Measurements from ENCODE around the gene SMPD4. TPM values are rescaled to one million over a fixed set of nuclear protein-coding genes. Genes with fewer than 3 reads are reported as not detected.
"Not testable (repeated sequence)": the region's sequence is repeated elsewhere in the genome, so short reads cannot be mapped to it uniquely, and the experiment has no call there.

SMPD4 gene
- total RNA-seq, 1 experiment from 2014 or later: 97.8 TPM

- H3K4me3 Mint-ChIP-seq (ENCODE audit: low read depth, unreplicated experiment); H3K9me3 Mint-ChIP-seq (ENCODE audit: low read depth, unreplicated experiment); CTCF ChIA-PET; H3K4me1 Mint-ChIP-seq (ENCODE audit: low read depth, unreplicated experiment); intact Hi-C loops (cut with micrococcal nuclease; ENCODE audit: unreplicated experiment); BruUV-seq (replicated peaks); H3K36me3 Mint-ChIP-seq (ENCODE audit: insufficient read depth, unreplicated experiment); H3K27ac Mint-ChIP-seq (ENCODE audit: unreplicated experiment); DNase-seq: not testable (repeated sequence)
- peaks cover 10% of the 10 kb centered on the region for H3K27me3 Mint-ChIP-seq (ENCODE audit: unreplicated experiment)
Observed at GRCh38 chr2:130127726-130128125, 53.7 kb downstream of the SMPD4 start.

- CTCF ChIA-PET; DNase-seq; H3K27ac Mint-ChIP-seq (ENCODE audit: unreplicated experiment); BruUV-seq (replicated peaks); H3K9me3 Mint-ChIP-seq (ENCODE audit: low read depth, unreplicated experiment); H3K4me1 Mint-ChIP-seq (ENCODE audit: low read depth, unreplicated experiment); H3K4me3 Mint-ChIP-seq (ENCODE audit: low read depth, unreplicated experiment); intact Hi-C loops (cut with micrococcal nuclease; ENCODE audit: unreplicated experiment); H3K36me3 Mint-ChIP-seq (ENCODE audit: insufficient read depth, unreplicated experiment); H3K27me3 Mint-ChIP-seq (ENCODE audit: unreplicated experiment): not testable (repeated sequence)
Observed at GRCh38 chr2:130120924-130121323, 60.5 kb downstream of the SMPD4 start.

- H3K9me3 Mint-ChIP-seq (ENCODE audit: low read depth, unreplicated experiment); H3K36me3 Mint-ChIP-seq (ENCODE audit: insufficient read depth, unreplicated experiment); H3K27me3 Mint-ChIP-seq (ENCODE audit: unreplicated experiment); H3K4me1 Mint-ChIP-seq (ENCODE audit: low read depth, unreplicated experiment); BruUV-seq (replicated peaks); H3K27ac Mint-ChIP-seq (ENCODE audit: unreplicated experiment); CTCF ChIA-PET; intact Hi-C loops (cut with micrococcal nuclease; ENCODE audit: unreplicated experiment); H3K4me3 Mint-ChIP-seq (ENCODE audit: low read depth, unreplicated experiment); DNase-seq: not testable (repeated sequence)
Observed at GRCh38 chr2:130102597-130103363, 78.6 kb downstream of the SMPD4 start.

Other genes starting within 250 kb of the SMPD4 start
- not detected in 2 replicates for gene RAB6C, start 201.9 kb downstream of the SMPD4 start, total RNA-seq (2022)
- gene POTEF, start 52.4 kb downstream of the SMPD4 start, total RNA-seq (2022): not detected in 2 replicates
- 1.5 and 2.1 TPM in 2 replicates for gene CCDC74B, start 36.5 kb downstream of the SMPD4 start, total RNA-seq (2022)
- gene MZT2B, start 660 bp upstream of the SMPD4 start, total RNA-seq (2022): 230 and 265 TPM in 2 replicates
- not detected in 2 replicates for gene TUBA3E, start 16.8 kb upstream of the SMPD4 start, total RNA-seq (2022)
- 79.6 and 89.4 TPM in 2 replicates for gene IMP4, start 161.3 kb upstream of the SMPD4 start, total RNA-seq (2022)
- gene PTPN18, start 174.5 kb upstream of the SMPD4 start, total RNA-seq (2022): 62.9 and 66.0 TPM in 2 replicates

Data from Calu3 (cell line).